Fibroblast of pulmonary artery (primary cell): Measurements from ENCODE around the gene PHLDB3.

Experiments
- DNase-seq: peaks from one replicate; pipeline ENCODE4 v3.0.0-alpha.2; 2010; ENCODE audit warnings: low read depth
- H3K4me3 ChIP-seq: replicated peaks from 2 replicates; pipeline ENCODE4 v1.5.1; 2011; ENCODE audit warnings: low read depth, mild to moderate bottlenecking, control low read depth, low read length, moderate library complexity
- TF ChIP-seq, protein P1 (sequence below): IDR thresholded peaks from 2 replicates; pipeline ENCODE4 v1.5.1; 2011; ENCODE audit warnings: mild to moderate bottlenecking, control low read depth, low read length, inconsistent platforms; ENCODE audit errors: missing control alignments

PHLDB3 gene

DNA sequence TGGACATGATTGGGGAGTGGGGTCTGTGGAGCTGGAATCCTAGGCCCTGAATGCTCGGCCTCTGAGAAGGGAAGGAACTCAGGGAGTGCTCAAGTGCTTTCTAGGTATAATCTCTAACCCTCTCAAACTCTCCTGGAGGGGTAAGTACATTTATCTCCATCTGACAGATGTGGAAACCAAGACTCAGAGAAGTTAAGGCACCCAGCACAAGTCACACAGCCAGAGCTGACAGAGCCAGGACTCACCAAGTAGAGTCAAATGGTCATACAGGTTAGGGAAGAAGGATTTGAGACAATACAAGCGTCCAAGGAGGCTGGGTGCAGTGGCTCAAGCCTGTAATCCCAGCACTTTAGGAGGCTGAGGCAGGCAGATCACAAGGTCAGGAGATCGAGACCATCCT is 26.2 kb downstream of the PHLDB3 start:
- H3K4me3 ChIP-seq: no peak overlapping the region
- no peak for DNase-seq
- TF ChIP-seq, protein P1, sequence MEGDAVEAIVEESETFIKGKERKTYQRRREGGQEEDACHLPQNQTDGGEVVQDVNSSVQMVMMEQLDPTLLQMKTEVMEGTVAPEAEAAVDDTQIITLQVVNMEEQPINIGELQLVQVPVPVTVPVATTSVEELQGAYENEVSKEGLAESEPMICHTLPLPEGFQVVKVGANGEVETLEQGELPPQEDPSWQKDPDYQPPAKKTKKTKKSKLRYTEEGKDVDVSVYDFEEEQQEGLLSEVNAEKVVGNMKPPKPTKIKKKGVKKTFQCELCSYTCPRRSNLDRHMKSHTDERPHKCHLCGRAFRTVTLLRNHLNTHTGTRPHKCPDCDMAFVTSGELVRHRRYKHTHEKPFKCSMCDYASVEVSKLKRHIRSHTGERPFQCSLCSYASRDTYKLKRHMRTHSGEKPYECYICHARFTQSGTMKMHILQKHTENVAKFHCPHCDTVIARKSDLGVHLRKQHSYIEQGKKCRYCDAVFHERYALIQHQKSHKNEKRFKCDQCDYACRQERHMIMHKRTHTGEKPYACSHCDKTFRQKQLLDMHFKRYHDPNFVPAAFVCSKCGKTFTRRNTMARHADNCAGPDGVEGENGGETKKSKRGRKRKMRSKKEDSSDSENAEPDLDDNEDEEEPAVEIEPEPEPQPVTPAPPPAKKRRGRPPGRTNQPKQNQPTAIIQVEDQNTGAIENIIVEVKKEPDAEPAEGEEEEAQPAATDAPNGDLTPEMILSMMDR: no peak

DNA sequence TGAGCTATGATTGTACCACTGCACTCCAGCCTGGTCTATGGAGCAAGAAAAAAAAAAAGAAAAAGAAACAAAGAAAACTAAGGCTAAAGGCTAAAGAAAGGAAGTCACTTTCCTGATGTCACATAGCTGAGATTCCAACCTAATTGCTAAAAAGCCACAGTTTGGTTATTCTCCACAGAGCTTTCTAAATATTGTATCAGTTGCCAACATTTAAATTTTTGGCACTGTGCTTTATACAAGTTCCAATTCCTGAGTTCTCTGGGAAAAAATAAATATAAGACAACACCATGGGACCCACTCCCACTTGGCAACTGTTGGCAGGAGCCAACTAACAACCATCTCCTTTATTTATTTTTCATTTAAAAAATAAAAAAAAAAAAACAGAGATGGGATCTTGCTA is 27.9 kb downstream of the PHLDB3 start:
- TF ChIP-seq, protein P1: no peak
- peak; percentile 73 for DNase-seq
- H3K4me3 ChIP-seq: no peak overlapping the region

DNA sequence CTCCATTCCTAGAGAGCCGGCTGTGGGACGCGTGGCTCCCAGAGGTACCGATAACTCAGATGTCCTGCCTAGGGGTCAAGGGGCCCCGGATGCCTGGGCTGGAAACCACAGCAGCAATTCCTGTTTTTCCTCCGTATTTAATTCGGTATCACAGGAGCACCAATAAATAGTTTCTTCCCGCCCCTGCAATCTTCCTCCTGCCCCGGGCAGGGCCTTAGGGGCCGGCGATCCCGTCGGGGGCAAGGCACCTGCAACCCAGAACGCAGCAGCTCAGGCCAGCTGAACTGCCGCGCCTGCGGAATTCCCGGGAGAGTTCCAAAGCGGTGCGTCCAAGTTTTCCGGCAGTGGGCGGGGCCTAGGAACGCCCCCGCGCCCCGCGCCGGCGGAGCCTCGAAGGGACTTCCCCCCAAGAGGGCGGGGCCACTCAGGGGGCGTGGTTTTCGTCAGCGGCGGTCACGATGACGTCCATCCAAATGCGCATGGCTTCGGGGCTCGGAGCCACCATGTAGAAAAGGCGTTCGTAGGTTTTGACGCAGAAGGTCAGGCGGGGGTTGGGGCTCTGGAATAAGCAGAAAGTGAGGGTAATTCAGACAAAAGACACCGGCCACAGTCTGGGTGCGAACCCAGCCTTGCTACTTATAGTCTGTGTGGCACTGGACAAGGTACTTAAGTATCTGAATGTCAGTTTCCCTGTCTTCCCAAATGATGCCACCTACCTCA is 29.4 kb downstream of the PHLDB3 start:
- peak; percentile 93 for DNase-seq
- TF ChIP-seq, protein P1: no peak
- H3K4me3 ChIP-seq: peak overlapping the region; percentile 40

DNA sequence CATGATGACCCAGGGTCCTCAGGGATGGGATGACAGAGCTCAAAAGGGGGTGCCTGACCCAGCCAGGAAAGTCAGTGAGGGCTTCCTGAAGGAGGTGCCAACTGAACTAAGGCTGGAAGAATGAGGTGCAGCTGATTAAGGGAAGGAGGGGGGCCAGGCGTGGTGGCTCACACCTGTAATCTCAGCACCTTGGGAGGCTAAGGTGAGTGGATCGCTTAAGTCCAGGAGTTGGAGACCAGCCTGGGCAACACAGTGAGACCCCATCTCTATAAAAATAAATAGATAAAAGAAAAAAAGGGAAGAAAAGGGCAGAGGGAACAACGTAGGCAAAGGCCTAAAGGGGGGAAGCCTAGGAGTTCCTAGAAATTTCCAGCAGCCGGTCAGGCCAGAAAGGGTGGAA is 30.1 kb downstream of the PHLDB3 start:
- no peak overlapping the region for H3K4me3 ChIP-seq
- TF ChIP-seq, protein P1: no peak
- no peak for DNase-seq

DNA sequence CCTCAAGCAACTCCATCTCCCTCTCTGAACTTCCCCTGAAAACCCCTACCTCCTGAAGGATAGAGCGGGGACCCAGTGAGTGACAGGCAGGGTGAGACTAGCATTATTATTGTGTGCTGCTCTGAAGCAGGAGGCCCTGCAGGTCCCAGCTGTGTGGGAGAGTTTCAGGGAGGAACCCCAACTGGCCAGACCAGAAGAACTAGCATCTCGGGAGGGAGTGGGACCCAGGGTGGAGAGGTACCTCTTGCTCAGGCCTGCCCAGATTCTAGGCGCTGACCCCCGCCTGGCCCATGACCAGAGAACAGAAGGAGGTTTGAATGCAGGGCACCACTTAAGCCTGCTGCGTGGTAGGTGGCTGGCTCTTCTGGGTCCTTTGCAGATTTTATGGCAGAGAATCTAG is 33.5 kb downstream of the PHLDB3 start:
- TF ChIP-seq, protein P1: no peak
- no peak for DNase-seq
- no peak overlapping the region for H3K4me3 ChIP-seq

DNA sequence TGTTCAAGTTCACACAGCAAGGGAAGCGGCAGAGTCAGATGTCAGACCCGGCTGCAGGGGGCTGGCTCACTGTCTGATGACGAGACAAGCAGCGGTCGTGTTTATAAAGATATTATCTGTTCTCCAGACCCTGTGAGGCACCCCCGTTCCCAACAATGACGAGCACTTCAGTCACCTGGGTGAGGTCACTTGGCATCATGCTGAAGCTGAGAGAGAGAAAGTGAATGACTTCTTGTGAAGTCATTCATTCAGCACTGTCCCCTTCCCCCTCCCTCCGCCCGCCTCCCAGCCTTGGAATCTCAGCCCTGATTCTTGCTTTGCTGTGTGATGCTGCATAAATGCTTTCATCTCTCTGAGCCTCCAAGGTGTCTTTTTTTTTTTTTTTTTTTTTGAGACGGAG is 34.3 kb downstream of the PHLDB3 start:
- no peak for DNase-seq
- H3K4me3 ChIP-seq: no peak overlapping the region
- TF ChIP-seq, protein P1: no peak

DNA sequence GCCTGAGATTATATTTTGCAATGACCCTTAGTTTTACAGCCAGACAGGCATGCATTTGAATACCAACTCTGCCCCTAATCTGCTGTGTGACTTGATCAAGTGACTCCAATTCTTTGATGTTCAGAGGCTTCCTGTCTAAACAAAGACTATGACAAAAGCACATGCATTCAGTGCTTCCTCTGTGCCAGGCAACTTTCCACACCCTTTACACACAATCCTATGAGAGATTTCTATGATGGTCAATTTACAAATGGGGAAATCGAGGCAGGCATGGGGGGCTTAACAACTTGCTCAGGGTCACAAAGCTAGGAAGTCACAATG is 35.4 kb downstream of the PHLDB3 start:
- TF ChIP-seq, protein P1: no peak
- peak; percentile 25 for DNase-seq
- H3K4me3 ChIP-seq: no peak overlapping the region
